ENCODE results near the gene LRRN4. TPM values are rescaled to one million over a fixed set of nuclear protein-coding genes. Genes with fewer than 3 reads are reported as not detected.

The LRRN4 gene
- total and polyA plus RNA-seq, 2 of the 4 experiments (the other 2 are of a cell fraction), result under 0.01 to 0.19 TPM

GRCh38 chr20:6075428-6076219 is 21.8 kb upstream of the LRRN4 start:
- no TSS peak for BruUV-seq (replicated peaks)
- H2AK5ac ChIP-seq (ENCODE audit: low read depth, low read length), result no peak overlapping the region
- H4K20me1 ChIP-seq (ENCODE audit: insufficient read depth, low read length), result no peaks in the 10 kb centered on the region
- TF ChIP-seq CHD1 (IDR thresholded peaks at IDR 0.05; ENCODE audit: low read depth, low read length) (no peak), MXI1 (IDR thresholded peaks at IDR 0.05; ENCODE audit: borderline replicate concordance, low read depth, low read length) (no peak), CEBPB (IDR thresholded peaks at IDR 0.05; ENCODE audit: low read depth, low read length) (no peak), NFE2L2 (IDR thresholded peaks at IDR 0.05; ENCODE audit: low read depth, low read length) (peak; percentile 59; the same call in 1 of the 2 replicates), POLR2A (IDR thresholded peaks at IDR 0.05; ENCODE audit: low read depth, low read length) (no peak)
- no peak overlapping the region for H3K9ac ChIP-seq (ENCODE audit: low read depth, low read length)
- no peaks in the 10 kb centered on the region for H3K79me1 ChIP-seq (ENCODE audit: low read depth in 1 of 2, low read length in 2 of 2)
- H3K14ac ChIP-seq (replicated peaks; ENCODE audit: low read depth, low read length), result no peak overlapping the region
- H3K56ac ChIP-seq (ENCODE audit: extremely low read depth, insufficient read depth, low read length), result no peak overlapping the region
- H3K23ac ChIP-seq (ENCODE audit: low read depth, low read length), result no peak overlapping the region
- H3K9me1 ChIP-seq (ENCODE audit: insufficient read depth, low read length), result no peaks in the 10 kb centered on the region
- DNase-seq, result no peak
- no peak overlapping the region for H4K8ac ChIP-seq (ENCODE audit: low read depth in 2 of 2, low read length in 2 of 2)
- intact Hi-C loops (cut with micrococcal nuclease), result loop anchor here (2.0 to 5.0 kb wide), 2 partner anchors 125 to 673 kb away; partner anchors contain the start of genes MCM8 and TRMT6
- no peak overlapping the region for H3K4me2 ChIP-seq (ENCODE audit: low read depth, low read length)
- H2AK9ac ChIP-seq (replicated peaks; ENCODE audit: low read depth, low read length, poor library complexity), result no peak overlapping the region
- H3K36me3 ChIP-seq (ENCODE audit: control insufficient read depth, insufficient read depth, low read length), result no peaks in the 10 kb centered on the region
- no peak overlapping the region for H3K4me3 ChIP-seq (ENCODE audit: insufficient read depth, low read depth, low read length)
- H3K18ac ChIP-seq (ENCODE audit: low read depth, low read length), result no peak overlapping the region
- H4K91ac ChIP-seq (ENCODE audit: insufficient read depth, low read depth, low read length), result no peak overlapping the region
- no peak overlapping the region for H2BK5ac ChIP-seq (ENCODE audit: low read depth, low read length, poor library complexity, severe bottlenecking)
- H3K27ac ChIP-seq (ENCODE audit: insufficient read depth, low read length), result no peak overlapping the region
- no peaks in the 10 kb centered on the region for H3K27me3 ChIP-seq (ENCODE audit: control insufficient read depth, insufficient read depth, low read length)
- in situ Hi-C loops (cut with MboI; ENCODE audit: low sequenced_read_pairs), result no loop called here
- H3K4me1 ChIP-seq (ENCODE audit: control insufficient read depth, insufficient read depth, low read length), result no peaks in the 10 kb centered on the region
- dilution Hi-C loops (cut with HindIII; ENCODE audit: low sequenced_read_pairs, unreplicated experiment), result no loop called here
- H3K4ac ChIP-seq (ENCODE audit: low read depth, low read length), result no peak overlapping the region
- H2BK120ac ChIP-seq (ENCODE audit: low read depth, low read length), result no peak overlapping the region
- POLR2A ChIA-PET (ENCODE audit: unreplicated experiment), result no interaction called here
- no CpG with 5 or more reads among the region's 8 CpGs for WGBS, 2 experiments (ENCODE audit: extremely low coverage in 2 of 2, insufficient read length in 1 of 2)
- H2BK20ac ChIP-seq (ENCODE audit: low read depth, low read length), result no peak overlapping the region
- CTCF ChIA-PET, result interaction anchor here (0.8 to 1.3 kb wide), 2 partner anchors 8 to 547 kb away, joined by 3 to 4 read pairs; no protein-coding TSS in a partner anchor
- no peak overlapping the region for H2AFZ ChIP-seq (replicated peaks; ENCODE audit: low read length, poor library complexity)
- H3K9me3 ChIP-seq (ENCODE audit: control insufficient read depth, insufficient read depth, low read length), result no peaks in the 10 kb centered on the region
- no peak overlapping the region for H2BK15ac ChIP-seq (ENCODE audit: low read depth, low read length)
- no peak; the same call in 1 of the 2 replicates for ATAC-seq (ENCODE audit: low read depth)
- no peak overlapping the region for H4K5ac ChIP-seq (ENCODE audit: low read depth, low read length)

Measured in IMR-90 (cell line).